NCI-H345 treated with DMSO at 0.1 percent for 48 hours (cell line): ENCODE measurements around the gene RPRML.
A peak's percentile ranks its signal among the peaks of the same experiment; 100 is the strongest.
"Not testable (repeated sequence)": the region's sequence is repeated elsewhere in the genome, so short reads cannot be mapped to it uniquely, and the experiment has no call there.

Experiments
- DNase-seq: peaks from one replicate; lab custom pipeline; 2025; ENCODE audit not compliant: unreplicated experiment; lab: John Stamatoyannopoulos, UW

Gene RPRML

GRCh38 chr17:46979147-46979863, at the start of gene RPRML:
TSS of gene RPRML (minus strand) at chr17:46979253. CDS start at chr17:46979007, 246 bp downstream.
- DNase-seq = peak; percentile 30

- not testable (repeated sequence) for DNase-seq
Measured at GRCh38 chr17:47016966-47017365, 37.9 kb upstream of the RPRML start.

GRCh38 chr17:47013341-47013740, 34.3 kb upstream of the RPRML start:
- no peak for DNase-seq

GRCh38 chr17:47012457-47012856, 33.4 kb upstream of the RPRML start:
- DNase-seq = no peak

GRCh38 chr17:47009759-47010594, 30.9 kb upstream of the RPRML start:
- no peak for DNase-seq

- DNase-seq = no peak
Measured at GRCh38 chr17:47004906-47005305, 25.9 kb upstream of the RPRML start.

- DNase-seq = not testable (repeated sequence)
Measured at GRCh38 chr17:47003864-47004263, 24.8 kb upstream of the RPRML start.

- no peak for DNase-seq
Measured at GRCh38 chr17:46995841-46996571, 17.0 kb upstream of the RPRML start.

- DNase-seq = no peak
Measured at GRCh38 chr17:46994993-46995392, 15.9 kb upstream of the RPRML start.

GRCh38 chr17:46991617-46992016, 12.6 kb upstream of the RPRML start:
- DNase-seq = no peak

- no peak for DNase-seq
Measured at GRCh38 chr17:46989637-46990431, 10.8 kb upstream of the RPRML start.

- not testable (repeated sequence) for DNase-seq
Measured at GRCh38 chr17:46987927-46988326, 8.9 kb upstream of the RPRML start.

- DNase-seq = no peak
Measured at GRCh38 chr17:46986366-46986765, 7.3 kb upstream of the RPRML start.

GRCh38 chr17:46984892-46985291, 5.8 kb upstream of the RPRML start:
- no peak for DNase-seq

- no peak for DNase-seq
Measured at GRCh38 chr17:46984341-46984740, 5.3 kb upstream of the RPRML start.

- DNase-seq = no peak
Measured at GRCh38 chr17:46983782-46984181, 4.7 kb upstream of the RPRML start.

GRCh38 chr17:46982577-46982976, 3.5 kb upstream of the RPRML start:
- DNase-seq = no peak

GRCh38 chr17:46978489-46979146, 435 bp downstream of the RPRML start:
- no peak for DNase-seq

- DNase-seq = no peak
Measured at GRCh38 chr17:46977750-46978488, 1.1 kb downstream of the RPRML start.

GRCh38 chr17:46977348-46977747, 1.7 kb downstream of the RPRML start:
- no peak for DNase-seq
